Smooth muscle cell (in vitro differentiated cells): ENCODE data around the gene KCNQ2. TPM values are rescaled to one million over a fixed set of nuclear protein-coding genes. Genes with fewer than 3 reads are reported as not detected.

ENCODE experiments used
- DNase-seq: peaks from one replicate; lab custom pipeline; 2025; ENCODE audit not compliant: unreplicated experiment; lab: John Stamatoyannopoulos, UW
- H2AFZ ChIP-seq: fragments of 200-600 bp; sonication (generic); 2 replicates; pipeline ENCODE4 v1.6.0; 2016; ENCODE audit warnings: antibody characterized with exemption, low read depth, mild to moderate bottlenecking
- H3F3A ChIP-seq: fragments of 200-600 bp; sonication (generic); 2 replicates; pipeline ENCODE4 v1.6.0; 2017; ENCODE audit warnings: antibody characterized with exemption, low read depth
- H3K27ac ChIP-seq: fragments of 200-600 bp; sonication (generic); 2 replicates; pipeline ENCODE4 v1.5.1; 2016; ENCODE audit warnings: low read depth, mild to moderate bottlenecking
- H3K27me3 ChIP-seq: fragments of 200-600 bp; sonication (generic); 2 replicates; pipeline ENCODE4 v1.6.1; 2016; ENCODE audit warnings: low read depth, mild to moderate bottlenecking
- H3K36me3 ChIP-seq: fragments of 200-600 bp; sonication (generic); 2 replicates; pipeline ENCODE4 v1.5.1; 2016; ENCODE audit warnings: low read depth
- H3K4me1 ChIP-seq: fragments of 200-600 bp; sonication (generic); 2 replicates; pipeline ENCODE4 v1.5.1; 2016; ENCODE audit warnings: low read depth
- H3K4me2 ChIP-seq: fragments of 200-600 bp; sonication (generic); 2 replicates; pipeline ENCODE4 v1.6.0; 2016; ENCODE audit warnings: mild to moderate bottlenecking
- H3K4me3 ChIP-seq: fragments of 200-600 bp; sonication (generic); 2 replicates; pipeline ENCODE4 v1.5.1; 2016; ENCODE audit warnings: mild to moderate bottlenecking
- H3K79me2 ChIP-seq: fragments of 200-600 bp; sonication (generic); 2 replicates; pipeline ENCODE4 v1.6.0; 2016; ENCODE audit warnings: low read depth, mild to moderate bottlenecking
- H3K9ac ChIP-seq: fragments of 200-600 bp; sonication (generic); 2 replicates; pipeline ENCODE4 v1.6.0; 2016; ENCODE audit warnings: low read depth
- H3K9me3 ChIP-seq: fragments of 200-600 bp; sonication (generic); replicated peaks from 2 replicates; pipeline ENCODE4 v1.5.1; 2016; ENCODE audit warnings: low read depth
- H4K20me1 ChIP-seq: fragments of 200-600 bp; sonication (generic); 2 replicates; pipeline ENCODE4 v1.6.0; 2016; ENCODE audit warnings: low read depth
- WGBS: methylation state at CpG from one replicate; pipeline ENCODE4 v1.1.7; 2016; ENCODE audit warnings: low lambda C conversion rate; 5-methylcytosine and 5-hydroxymethylcytosine counted together
- polyA plus RNA-seq: library from polyadenylated mRNA; unstranded; fragments of >200 nt; fragmentation: Nextera tagmentation; extraction: Ambion mirVana; gene quantifications from 2 replicates; pipeline ENCODE4 v1.2.1, GENCODE V29; 2016
- total RNA-seq: library from RNA; depleted of rRNA; stranded (reverse); fragments of >200 nt; gene quantifications from 2 replicates; pipeline ENCODE4 v1.2.3, GENCODE V29; 2014
- TF ChIP-seq, protein P1 (sequence below): fragments of 200-600 bp; sonication (generic); IDR thresholded peaks from 2 replicates; pipeline ENCODE4 v1.5.1; 2017; ENCODE audit warnings: borderline replicate concordance, mild to moderate bottlenecking, antibody characterized with exemption; ENCODE audit not compliant: insufficient read depth, poor library complexity, severe bottlenecking

The KCNQ2 gene
- total and polyA plus RNA-seq, 2 experiments from 2014 or later, result 5.1 to 5.7 TPM

DNA sequence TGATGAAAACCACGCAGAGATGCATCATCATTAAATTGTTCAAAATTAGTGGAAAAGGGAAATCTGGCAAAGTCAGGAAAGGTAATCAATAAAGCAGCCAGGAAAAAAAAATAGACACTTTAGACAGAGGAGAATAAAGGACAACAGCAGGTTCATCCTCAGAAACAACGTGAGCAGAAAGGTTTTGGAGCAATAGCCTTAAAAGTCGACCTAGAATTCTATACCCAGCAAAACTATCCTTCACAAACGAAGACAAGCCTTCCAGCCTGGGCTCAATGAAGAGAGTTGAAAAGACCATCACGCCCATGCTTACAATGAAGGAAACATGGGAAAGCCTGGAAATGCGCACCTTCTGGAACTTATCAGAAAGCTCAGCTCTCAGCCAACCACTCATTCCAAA, 86.6 kb downstream of the KCNQ2 start:
- Histone ChIP-seq H3K9ac (no peak overlapping the region), H3K27ac (no peak overlapping the region), H3K4me2 (no peak overlapping the region), H3F3A (no peaks in the 10 kb centered on the region), H4K20me1 (no peaks in the 10 kb centered on the region), H3K4me1 (no peaks in the 10 kb centered on the region), H2AFZ (no peak overlapping the region), H3K79me2 (no peaks in the 10 kb centered on the region), H3K9me3 (no peaks in the 10 kb centered on the region), H3K27me3 (no peaks in the 10 kb centered on the region), H3K36me3 (no peaks in the 10 kb centered on the region), H3K4me3 (no peak overlapping the region)
- TF ChIP-seq, protein P1, sequence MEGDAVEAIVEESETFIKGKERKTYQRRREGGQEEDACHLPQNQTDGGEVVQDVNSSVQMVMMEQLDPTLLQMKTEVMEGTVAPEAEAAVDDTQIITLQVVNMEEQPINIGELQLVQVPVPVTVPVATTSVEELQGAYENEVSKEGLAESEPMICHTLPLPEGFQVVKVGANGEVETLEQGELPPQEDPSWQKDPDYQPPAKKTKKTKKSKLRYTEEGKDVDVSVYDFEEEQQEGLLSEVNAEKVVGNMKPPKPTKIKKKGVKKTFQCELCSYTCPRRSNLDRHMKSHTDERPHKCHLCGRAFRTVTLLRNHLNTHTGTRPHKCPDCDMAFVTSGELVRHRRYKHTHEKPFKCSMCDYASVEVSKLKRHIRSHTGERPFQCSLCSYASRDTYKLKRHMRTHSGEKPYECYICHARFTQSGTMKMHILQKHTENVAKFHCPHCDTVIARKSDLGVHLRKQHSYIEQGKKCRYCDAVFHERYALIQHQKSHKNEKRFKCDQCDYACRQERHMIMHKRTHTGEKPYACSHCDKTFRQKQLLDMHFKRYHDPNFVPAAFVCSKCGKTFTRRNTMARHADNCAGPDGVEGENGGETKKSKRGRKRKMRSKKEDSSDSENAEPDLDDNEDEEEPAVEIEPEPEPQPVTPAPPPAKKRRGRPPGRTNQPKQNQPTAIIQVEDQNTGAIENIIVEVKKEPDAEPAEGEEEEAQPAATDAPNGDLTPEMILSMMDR, result no peak
- WGBS, result 83% methylated on average over 6 of the region's 6 CpGs
- no peak for DNase-seq

DNA sequence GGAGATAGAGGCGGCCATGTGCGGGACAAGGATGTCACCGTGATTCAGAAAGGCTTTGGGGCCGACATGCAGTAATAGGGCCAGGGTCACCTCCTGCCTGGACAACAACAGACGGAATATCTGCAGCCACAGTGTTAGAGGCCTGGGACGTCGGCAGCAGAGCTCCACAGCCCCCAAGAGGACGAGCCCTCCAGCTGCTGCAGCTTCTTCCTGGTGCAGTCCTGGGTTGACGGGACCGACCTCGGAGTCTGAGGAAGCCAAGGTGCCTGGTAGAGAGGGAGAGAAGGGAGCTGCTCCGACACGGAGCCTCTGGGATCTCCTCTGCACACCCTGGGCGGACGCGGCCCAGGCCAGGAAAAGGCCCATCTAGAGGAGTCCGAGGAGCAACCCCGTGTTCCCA, 88.1 kb downstream of the KCNQ2 start:
- H4K20me1 ChIP-seq, result no peaks in the 10 kb centered on the region
- 91% methylated on average over 18 of the region's 18 CpGs for WGBS

DNA sequence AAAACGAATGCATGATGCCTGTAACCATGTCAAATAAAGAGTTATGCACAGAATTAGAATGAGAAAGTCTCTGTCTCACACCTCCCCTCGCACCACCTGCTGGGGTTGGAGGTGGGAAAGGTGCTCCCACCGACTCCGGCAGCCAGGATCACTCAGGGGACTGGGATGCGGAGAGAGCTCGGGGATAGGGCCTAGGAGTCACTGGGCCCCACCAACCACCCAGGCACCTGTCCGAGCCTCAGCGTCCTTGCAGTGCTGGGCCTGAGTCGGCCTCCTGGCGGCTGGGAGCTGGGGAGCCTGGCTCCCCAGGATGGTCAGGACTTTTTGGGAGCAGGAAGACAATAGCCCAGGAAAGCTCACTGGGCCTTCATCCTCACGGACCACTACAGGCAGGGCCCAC, 88.9 kb downstream of the KCNQ2 start:
- Histone ChIP-seq H3K27me3 (no peaks in the 10 kb centered on the region), H3K4me3 (no peak overlapping the region), H3F3A (no peaks in the 10 kb centered on the region), H2AFZ (no peak overlapping the region), H3K4me2 (no peak overlapping the region), H3K9ac (no peak overlapping the region), H3K4me1 (no peaks in the 10 kb centered on the region), H3K36me3 (no peaks in the 10 kb centered on the region), H4K20me1 (no peaks in the 10 kb centered on the region), H3K9me3 (no peaks in the 10 kb centered on the region), H3K27ac (no peak overlapping the region), H3K79me2 (no peaks in the 10 kb centered on the region)
- WGBS, result 72% methylated on average over 11 of the region's 11 CpGs
- TF ChIP-seq, protein P1, result no peak
- no peak for DNase-seq

More for the DNA sequence above, 88.1 kb downstream of the KCNQ2 start:
- Histone ChIP-seq H3K27ac (no peak overlapping the region), H3K27me3 (no peaks in the 10 kb centered on the region), H3K9me3 (no peaks in the 10 kb centered on the region), H3K9ac (no peak overlapping the region), H3K36me3 (no peaks in the 10 kb centered on the region), H3K79me2 (no peaks in the 10 kb centered on the region), H3K4me3 (no peak overlapping the region), H3F3A (no peaks in the 10 kb centered on the region), H2AFZ (no peak overlapping the region), H3K4me1 (no peaks in the 10 kb centered on the region), H3K4me2 (no peak overlapping the region)
- no peak for DNase-seq
- TF ChIP-seq, protein P1, result no peak

DNA sequence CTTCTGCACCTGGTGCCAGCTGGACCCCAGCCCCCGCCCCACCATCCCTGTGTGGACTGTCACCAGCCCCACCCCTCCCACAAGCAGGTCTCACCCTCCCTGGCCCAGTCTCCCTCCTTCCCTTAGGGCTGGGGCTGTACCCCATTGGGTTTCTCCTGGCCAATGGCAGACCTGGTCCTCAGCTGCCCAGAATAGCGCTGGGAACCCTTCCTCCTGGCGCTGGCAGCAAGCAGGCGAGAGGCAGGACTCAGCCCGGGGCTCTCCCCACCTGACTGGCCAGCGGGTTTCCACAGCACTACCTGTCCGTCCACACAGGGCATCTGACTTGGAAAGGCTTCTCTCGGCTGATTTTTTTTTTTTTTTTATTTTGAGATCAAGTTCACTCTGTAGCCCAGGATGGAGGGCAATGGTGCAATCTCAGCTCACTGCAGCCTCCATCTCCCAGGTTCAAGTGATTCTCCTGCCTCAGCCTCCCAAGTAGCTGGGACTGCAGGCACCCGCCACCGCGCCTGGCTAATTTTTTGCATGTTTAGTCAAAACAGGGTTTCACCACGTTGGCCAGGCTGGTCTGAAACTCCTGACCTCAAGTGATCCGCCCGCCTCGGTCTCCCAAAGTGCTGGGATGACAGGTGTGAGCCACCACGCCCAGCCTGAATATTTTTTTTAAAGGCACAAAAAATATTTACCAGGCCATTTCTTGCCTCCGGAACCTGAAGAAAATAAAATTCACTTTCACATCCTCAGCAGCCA, 89.7 kb downstream of the KCNQ2 start:
- no peaks in the 10 kb centered on the region for H3K79me2 ChIP-seq
- WGBS, result 83% methylated on average over 17 of the region's 17 CpGs
- no peaks in the 10 kb centered on the region for H3F3A ChIP-seq
- H3K4me1 ChIP-seq, result peaks cover 7% of the 10 kb centered on the region
- H2AFZ ChIP-seq, result no peak overlapping the region
- H3K36me3 ChIP-seq, result no peaks in the 10 kb centered on the region
- H3K9me3 ChIP-seq, result no peaks in the 10 kb centered on the region
- DNase-seq, result no peak
- no peaks in the 10 kb centered on the region for H3K27me3 ChIP-seq
- TF ChIP-seq, protein P1, result no peak
- H3K4me3 ChIP-seq, result no peak overlapping the region
- no peak overlapping the region for H3K9ac ChIP-seq
- no peak overlapping the region for H3K4me2 ChIP-seq
- H4K20me1 ChIP-seq, result no peaks in the 10 kb centered on the region
- H3K27ac ChIP-seq, result no peak overlapping the region
